Activated CD4-positive, alpha-beta memory T cell treated with anti-CD3 and anti-CD28 coated beads for 36 hours (primary cell): ENCODE data around the gene ZBTB26. TPM values are rescaled to one million over a fixed set of nuclear protein-coding genes. Genes with fewer than 3 reads are reported as not detected.
"Not testable (repeated sequence)": the region's sequence is repeated elsewhere in the genome, so short reads cannot be mapped to it uniquely, and the experiment has no call there.

Experiments used
- CTCF ChIA-PET: fragments of 350-600 bp; sonication (Branson Sonifier 250); formaldehyde crosslinking; loops from one replicate; lab custom pipeline; 2021; ENCODE audit warnings: antibody characterized with exemption, inconsistent platforms; lab: Charles Lee
- POLR2A ChIA-PET: fragments of 350-600 bp; sonication (Branson Sonifier 250); formaldehyde crosslinking; loops from one replicate; lab custom pipeline; 2021; ENCODE audit warnings: antibody characterized with exemption; lab: Charles Lee
- DNase-seq: peaks from one replicate; pipeline ENCODE4 v3.0.0-alpha.2; 2020
- H3K27ac Mint-ChIP-seq: one replicate; pipeline ENCODE4 v1.8.0; 2021; ENCODE audit warnings: mixed read lengths
- H3K27me3 Mint-ChIP-seq: one replicate; pipeline ENCODE4 v1.8.0; 2021; ENCODE audit warnings: mixed read lengths
- H3K36me3 Mint-ChIP-seq: one replicate; pipeline ENCODE4 v1.8.0; 2021; ENCODE audit warnings: mixed read lengths
- H3K4me1 Mint-ChIP-seq: one replicate; pipeline ENCODE4 v1.8.0; 2021; ENCODE audit warnings: low read depth, mixed read lengths
- H3K4me3 Mint-ChIP-seq: one replicate; pipeline ENCODE4 v1.8.0; 2021; ENCODE audit warnings: mild to moderate bottlenecking, mixed read lengths
- H3K9me3 Mint-ChIP-seq: one replicate; pipeline ENCODE4 v1.8.0; 2021; ENCODE audit warnings: mixed read lengths
- intact Hi-C: fragments of 100-400 bp; cut with micrococcal nuclease; formaldehyde crosslinking; loops from one replicate; pipeline ENCODE4 v1.15.1; 2023
- total RNA-seq, 2 experiments: library from RNA; stranded (reverse); gene quantifications; one replicate each; pipeline ENCODE4 v1.2.3, GENCODE V29; 2021

The ZBTB26 gene
- total RNA-seq, 2 experiments from 2014 or later = 6.1 to 6.4 TPM

DNA sequence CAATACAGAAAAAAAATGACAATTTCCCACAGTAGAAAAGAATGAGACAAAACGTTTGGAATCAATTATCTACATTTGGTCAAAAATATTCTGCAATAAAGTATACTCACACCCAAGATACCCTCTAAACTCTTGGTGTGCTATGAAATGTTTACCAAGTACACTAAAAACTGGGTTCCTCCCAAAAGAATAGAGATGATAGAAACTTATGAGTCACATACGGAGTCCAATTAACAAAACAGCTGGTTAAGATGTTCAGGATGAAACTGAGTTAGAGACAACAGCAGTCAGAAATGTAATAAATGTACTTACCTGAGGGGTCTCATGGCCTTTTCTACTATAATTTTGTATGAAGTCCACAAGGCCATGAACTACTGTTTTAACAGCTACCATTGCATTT is 51.9 kb downstream of the ZBTB26 start:
- intact Hi-C loops = no loop called here
- Mint-ChIP-seq H3K36me3 (peaks cover 52% of the 10 kb centered on the region), H3K9me3 (no peaks in the 10 kb centered on the region), H3K27me3 (no peaks in the 10 kb centered on the region), H3K27ac (no peak overlapping the region), H3K4me1 (peaks cover 10% of the 10 kb centered on the region), H3K4me3 (no peak overlapping the region)
- no peak for DNase-seq
- CTCF ChIA-PET = no interaction called here
- POLR2A ChIA-PET = interaction anchor here (0.6 kb wide), 1 partner anchor 10 kb away, joined by 5 read pairs; no protein-coding TSS in a partner anchor

DNA sequence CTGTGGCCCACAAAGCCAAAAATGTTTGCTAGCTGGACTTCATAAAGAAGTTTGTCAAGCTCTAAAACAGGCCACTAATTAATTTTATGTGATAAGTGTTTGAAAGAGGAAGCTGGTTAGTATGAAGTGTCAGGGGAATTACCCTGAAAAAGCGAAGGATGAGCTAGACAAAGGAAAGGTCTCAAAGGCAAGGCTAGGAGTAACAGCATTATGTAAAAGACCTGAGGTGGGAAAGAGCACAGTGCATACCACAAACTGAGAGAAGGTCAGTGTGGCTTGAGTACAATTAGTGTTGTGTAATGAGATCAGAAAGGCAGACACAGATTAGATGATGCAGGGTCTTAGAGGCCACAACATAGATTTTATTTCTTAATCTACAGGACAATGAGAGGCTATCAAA is 55.8 kb downstream of the ZBTB26 start:
- peaks cover 38% of the 10 kb centered on the region for H3K36me3 Mint-ChIP-seq
- intact Hi-C loops = no loop called here
- no peak overlapping the region for H3K4me3 Mint-ChIP-seq
- no peak for DNase-seq
- H3K9me3 Mint-ChIP-seq = no peaks in the 10 kb centered on the region
- no peaks in the 10 kb centered on the region for H3K27me3 Mint-ChIP-seq
- H3K4me1 Mint-ChIP-seq = no peaks in the 10 kb centered on the region
- ChIA-PET CTCF (interaction anchor here (0.6 kb wide), 1 partner anchor 39 kb away, joined by 3 read pairs; no protein-coding TSS in a partner anchor), POLR2A (no interaction called here)
- no peak overlapping the region for H3K27ac Mint-ChIP-seq

DNA sequence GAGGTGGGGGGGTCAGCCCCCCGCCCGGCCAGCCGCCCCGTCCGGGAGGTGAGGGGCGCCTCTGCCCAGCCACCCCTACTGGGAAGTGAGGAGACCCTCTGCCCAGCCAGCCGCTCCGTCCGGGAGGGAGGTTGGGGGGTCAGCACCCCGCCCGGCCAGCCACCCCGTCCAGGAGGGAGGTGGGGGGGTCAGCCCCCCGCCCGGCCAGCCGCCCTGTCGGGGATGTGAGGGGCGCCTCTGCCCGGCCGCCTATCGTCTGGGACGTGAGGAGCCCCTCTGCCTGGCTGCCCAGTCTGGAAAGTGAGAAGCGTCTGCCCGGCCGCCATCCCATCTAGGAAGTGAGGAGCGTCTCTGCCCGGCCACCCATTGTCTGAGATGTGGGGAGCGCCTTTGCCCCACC is 64.0 kb downstream of the ZBTB26 start:
- intact Hi-C loops, CTCF ChIA-PET, H3K27ac Mint-ChIP-seq, H3K9me3 Mint-ChIP-seq, H3K4me3 Mint-ChIP-seq, DNase-seq, H3K4me1 Mint-ChIP-seq, POLR2A ChIA-PET, H3K27me3 Mint-ChIP-seq: not testable (repeated sequence)
- peaks cover 19% of the 10 kb centered on the region for H3K36me3 Mint-ChIP-seq

DNA sequence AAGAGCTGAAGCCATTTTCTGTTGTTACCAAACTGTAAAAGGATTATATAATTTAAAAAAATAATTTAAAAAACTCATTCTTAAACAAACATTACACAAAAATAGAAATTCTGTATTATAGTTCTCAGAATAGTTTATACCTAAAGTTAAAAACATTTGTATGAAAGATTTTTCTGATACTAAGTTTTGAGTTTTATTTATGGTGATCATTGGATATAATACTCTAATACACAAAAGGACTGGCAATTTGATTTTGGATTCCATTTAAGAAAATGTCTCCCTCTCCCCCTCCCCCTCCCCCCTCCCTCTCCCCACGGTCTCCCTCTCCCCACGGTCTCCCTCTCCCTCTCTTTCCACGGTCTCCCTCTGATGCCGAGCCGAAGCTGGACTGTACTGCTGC is 65.2 kb downstream of the ZBTB26 start:
- DNase-seq = no peak
- intact Hi-C loops = no loop called here
- no peak overlapping the region for H3K27ac Mint-ChIP-seq
- ChIA-PET POLR2A (no interaction called here), CTCF (no interaction called here)
- H3K4me3 Mint-ChIP-seq = no peak overlapping the region
- no peaks in the 10 kb centered on the region for H3K27me3 Mint-ChIP-seq
- H3K4me1 Mint-ChIP-seq = peaks cover 3% of the 10 kb centered on the region
- no peaks in the 10 kb centered on the region for H3K9me3 Mint-ChIP-seq
- H3K36me3 Mint-ChIP-seq = peaks cover 15% of the 10 kb centered on the region

Other genes starting within 250 kb of the ZBTB26 start
- gene OR1L4, start 207.5 kb downstream of the ZBTB26 start, total RNA-seq = not detected
- not detected for gene OR1L6, start 189.2 kb downstream of the ZBTB26 start, total RNA-seq
- gene OR5C1, start 142.6 kb downstream of the ZBTB26 start, total RNA-seq = not detected
- gene OR1K1, start 131.4 kb downstream of the ZBTB26 start, total RNA-seq = not detected
- 10 to 100 TPM; 18.7 to 21.5 TPM for gene PDCL, start 102.9 kb downstream of the ZBTB26 start, total RNA-seq
- 10 to 100 TPM; 27.7 to 27.8 TPM for gene RC3H2, start 26.2 kb downstream of the ZBTB26 start, total RNA-seq
- gene ZBTB6, start 18.2 kb downstream of the ZBTB26 start, total RNA-seq = 10 to 100 TPM in 1 of 2 experiments, 1 to 10 TPM in 1; 9.9 to 10.6 TPM
- 10 to 100 TPM; 27.1 to 28.8 TPM for gene RABGAP1, start 9.5 kb upstream of the ZBTB26 start, total RNA-seq
- under 1 TPM in 1 of 2 experiments, not detected in 1; 0.31 TPM for gene GPR21, start 102.2 kb upstream of the ZBTB26 start, total RNA-seq